ENCODE measurements around the gene RAB3D.

DNA sequence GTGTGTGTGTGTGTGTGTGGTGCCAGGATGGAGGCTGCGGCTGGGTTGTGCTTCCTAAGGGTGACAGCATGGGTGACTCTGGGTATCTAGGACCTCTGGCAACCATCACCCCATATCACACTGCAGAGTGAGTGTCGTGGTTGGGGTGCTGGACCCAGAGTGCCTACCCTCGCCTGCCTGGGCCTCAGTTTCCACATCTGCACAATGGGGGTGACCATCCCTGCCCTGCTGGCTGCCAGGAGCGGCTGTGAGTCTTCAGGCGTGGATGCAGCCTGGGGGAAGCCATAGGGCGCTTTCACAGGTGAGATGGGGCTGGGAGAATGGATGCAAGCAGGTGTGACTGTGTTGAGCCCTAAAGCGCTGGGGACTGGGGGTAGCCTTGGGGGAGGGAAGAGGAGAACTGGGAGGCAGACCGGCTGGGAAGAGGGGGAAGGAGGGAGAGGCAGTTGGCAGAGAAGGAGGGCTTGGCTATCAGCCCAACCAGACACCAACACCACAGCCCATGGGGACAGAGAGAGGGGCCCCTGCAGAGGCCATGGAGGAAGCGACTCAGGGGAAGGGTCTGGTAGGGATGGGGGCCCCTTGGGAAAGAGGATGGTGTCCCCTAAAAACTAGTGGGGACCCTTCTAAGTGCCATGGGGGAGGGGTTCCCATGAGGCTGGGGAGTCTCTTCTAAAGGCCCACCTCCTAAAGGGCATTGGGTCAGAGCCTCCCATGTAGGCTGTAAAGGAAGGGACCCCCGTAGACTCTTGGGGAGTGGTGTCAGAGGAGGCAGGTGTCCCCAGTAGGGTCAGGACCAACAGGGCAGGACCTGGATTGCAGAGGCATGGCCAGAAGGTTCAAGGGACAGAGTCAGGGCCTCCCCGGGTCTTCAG is 17.5 kb upstream of the RAB3D start:
- TF ChIP-seq POLR2AphosphoS5 (IDR thresholded peaks at IDR 0.05; ENCODE audit: low read depth): no peak
- TF ChIP-seq, protein P1, sequence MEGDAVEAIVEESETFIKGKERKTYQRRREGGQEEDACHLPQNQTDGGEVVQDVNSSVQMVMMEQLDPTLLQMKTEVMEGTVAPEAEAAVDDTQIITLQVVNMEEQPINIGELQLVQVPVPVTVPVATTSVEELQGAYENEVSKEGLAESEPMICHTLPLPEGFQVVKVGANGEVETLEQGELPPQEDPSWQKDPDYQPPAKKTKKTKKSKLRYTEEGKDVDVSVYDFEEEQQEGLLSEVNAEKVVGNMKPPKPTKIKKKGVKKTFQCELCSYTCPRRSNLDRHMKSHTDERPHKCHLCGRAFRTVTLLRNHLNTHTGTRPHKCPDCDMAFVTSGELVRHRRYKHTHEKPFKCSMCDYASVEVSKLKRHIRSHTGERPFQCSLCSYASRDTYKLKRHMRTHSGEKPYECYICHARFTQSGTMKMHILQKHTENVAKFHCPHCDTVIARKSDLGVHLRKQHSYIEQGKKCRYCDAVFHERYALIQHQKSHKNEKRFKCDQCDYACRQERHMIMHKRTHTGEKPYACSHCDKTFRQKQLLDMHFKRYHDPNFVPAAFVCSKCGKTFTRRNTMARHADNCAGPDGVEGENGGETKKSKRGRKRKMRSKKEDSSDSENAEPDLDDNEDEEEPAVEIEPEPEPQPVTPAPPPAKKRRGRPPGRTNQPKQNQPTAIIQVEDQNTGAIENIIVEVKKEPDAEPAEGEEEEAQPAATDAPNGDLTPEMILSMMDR (IDR thresholded peaks at IDR 0.05; ENCODE audit: insufficient read depth, low read length): no peak

Data from HL-60 (cell line).